Anterior cingulate cortex (tissue), 58 donors: ENCODE measurements around the gene PHACTR3.
"Not testable (repeated sequence)": the region's sequence is repeated elsewhere in the genome, so short reads cannot be mapped to it uniquely, and the experiment has no call there.

ENCODE experiments used
- DNase-seq, 58 donors: peaks; one replicate each; lab custom pipeline; 2025; lab: John Stamatoyannopoulos, UW

Gene PHACTR3

GRCh38 chr20:59616306-59616705 is 12.0 kb downstream of the PHACTR3 start:
- DNase-seq: no peak

GRCh38 chr20:59617221-59617620 is 12.9 kb downstream of the PHACTR3 start:
- DNase-seq: no peak

- DNase-seq: peak in 8 of 58 donors; percentile 22 to 43 (median 32)
Observed at GRCh38 chr20:59618131-59618530, 13.8 kb downstream of the PHACTR3 start.

GRCh38 chr20:59618585-59618984 is 14.2 kb downstream of the PHACTR3 start:
- not testable (repeated sequence) for DNase-seq

- peak in 5 of 58 donors; percentile 16 to 36 (median 23) for DNase-seq
Observed at GRCh38 chr20:59620860-59621505, 16.6 kb downstream of the PHACTR3 start.

GRCh38 chr20:59622496-59622895 is 18.2 kb downstream of the PHACTR3 start:
- no peak for DNase-seq

GRCh38 chr20:59623133-59623532 is 18.8 kb downstream of the PHACTR3 start:
- DNase-seq: no peak

- no peak for DNase-seq
Observed at GRCh38 chr20:59623583-59623982, 19.2 kb downstream of the PHACTR3 start.

GRCh38 chr20:59624401-59624800 is 20.1 kb downstream of the PHACTR3 start:
- DNase-seq: no peak

- DNase-seq: peak in 18 of 58 donors; percentile 12 to 54 (median 38)
Observed at GRCh38 chr20:59625214-59625922, 21.0 kb downstream of the PHACTR3 start.

- DNase-seq: peak in 3 of 58 donors; percentile 14 to 38 (median 34)
Observed at GRCh38 chr20:59627298-59627697, 23.0 kb downstream of the PHACTR3 start.

- DNase-seq: peak in 56 of 58 donors; percentile 31 to 99 (median 90)
Observed at GRCh38 chr20:59628171-59628570, 23.8 kb downstream of the PHACTR3 start.

GRCh38 chr20:59629141-59630045 is 25.1 kb downstream of the PHACTR3 start:
- DNase-seq: no peak

- no peak for DNase-seq
Observed at GRCh38 chr20:59630526-59630925, 26.2 kb downstream of the PHACTR3 start.

- no peak for DNase-seq
Observed at GRCh38 chr20:59631751-59632540, 27.6 kb downstream of the PHACTR3 start.

GRCh38 chr20:59632541-59633113 is 28.3 kb downstream of the PHACTR3 start:
- DNase-seq: peak in 1 of 58 donors; percentile 21

GRCh38 chr20:59633656-59634251 is 29.4 kb downstream of the PHACTR3 start:
- no peak for DNase-seq

GRCh38 chr20:59634435-59635005 is 30.2 kb downstream of the PHACTR3 start:
- no peak for DNase-seq
